ENCODE measurements around the gene SSBP1. TPM values are rescaled to one million over a fixed set of nuclear protein-coding genes. Genes with fewer than 3 reads are reported as not detected.

SSBP1 gene
- total and polyA plus RNA-seq, 2 donors (not counting 3 experiments of a cell fraction or from before 2014, with no cell fraction given), result 77.9 to 169 TPM

GRCh38 chr7:141752634-141753033 is 14.5 kb downstream of the SSBP1 start:
- H3K4me3 ChIP-seq (replicated peaks in 1 of 3; ENCODE audit: insufficient read depth in 1 of 3, low read depth in 1 of 3, low read length in 3 of 3), result no peak overlapping the region
- peaks cover 3% of the 10 kb centered on the region for H3K9me3 ChIP-seq (replicated peaks; ENCODE audit: control insufficient read depth, insufficient read depth, low read length)
- dilution Hi-C loops (cut with MboI; ENCODE audit: extremely low pct_ligation_motif_present, low sequenced_read_pairs) (no loop called here), intact Hi-C loops (cut with micrococcal nuclease) (loop anchor here (10.0 kb wide), 1 partner anchor 572 kb away; no protein-coding TSS in a partner anchor)
- TF ChIP-seq JUN (IDR thresholded peaks at IDR 0.05; ENCODE audit: borderline replicate concordance, insufficient read depth, insufficient read length, low read depth), result no peak
- no peak for TF ChIP-seq POLR2A (IDR thresholded peaks at IDR 0.05; ENCODE audit: low read depth, low read length)
- TF ChIP-seq MAX (IDR thresholded peaks at IDR 0.05; ENCODE audit: insufficient read depth, insufficient read length), result no peak
- TF ChIP-seq MYC (IDR thresholded peaks at IDR 0.05; ENCODE audit: low read depth, low read length), result no peak
- TF ChIP-seq FOS (IDR thresholded peaks at IDR 0.05; ENCODE audit: borderline replicate concordance, insufficient read depth, low read length), result no peak
- TF ChIP-seq CTCF (IDR thresholded peaks at IDR 0.05; ENCODE audit: extremely low read depth in 1 of 2, insufficient read depth in 1 of 2, low read depth in 1 of 2, low read length in 2 of 2), result no peak
- no peak for TF ChIP-seq EZH2 (IDR thresholded peaks at IDR 0.05; ENCODE audit: borderline replicate concordance, low read depth, low read length, severe bottlenecking)
- TF ChIP-seq POLR2AphosphoS5 (IDR thresholded peaks at IDR 0.05; ENCODE audit: insufficient read depth, low read depth, low read length), result no peak
- no peak for TF ChIP-seq GATA2 (IDR thresholded peaks at IDR 0.05; ENCODE audit: insufficient read depth, insufficient read length, low read depth, low read length)
- CTCF ChIA-PET, result no interaction called here
- H3K79me2 ChIP-seq (ENCODE audit: control insufficient read depth, insufficient read depth, low read length), result no peaks in the 10 kb centered on the region
- no TSS peak for BruUV-seq (replicated peaks)
- no peaks in the 10 kb centered on the region for H4K20me1 ChIP-seq (replicated peaks; ENCODE audit: control insufficient read depth, extremely low read depth, insufficient read depth, low read length)
- FAIRE-seq (no peak), DNase-seq (ENCODE audit: low read depth, low spot score) (no peak)
- no peak overlapping the region for H3K4me2 ChIP-seq (ENCODE audit: insufficient read depth, low read length)
- POLR2A ChIA-PET, result no interaction called here
- no peak overlapping the region for H2AFZ ChIP-seq (ENCODE audit: low read depth, low read length)
- H3K9ac ChIP-seq (replicated peaks; ENCODE audit: extremely low read depth, insufficient read depth, low read length), result no peak overlapping the region
- H3K4me1 ChIP-seq (ENCODE audit: control insufficient read depth, extremely low read depth, insufficient read depth, low read length), result no peaks in the 10 kb centered on the region
- no peaks in the 10 kb centered on the region for H3K9me1 ChIP-seq (replicated peaks; ENCODE audit: control insufficient read depth, extremely low read depth, insufficient read depth, low read length)
- no peak overlapping the region for H3K27ac ChIP-seq (ENCODE audit: insufficient read depth, low read depth, low read length)
- H3K27me3 ChIP-seq (ENCODE audit: control insufficient read depth in 2 of 2, insufficient read depth in 2 of 2, low read length in 2 of 2), result no peaks in the 10 kb centered on the region
- peaks cover 19 to 21% of the 10 kb centered on the region in 2 experiments for H3K36me3 ChIP-seq (ENCODE audit: control insufficient read depth in 2 of 2, extremely low read depth in 1 of 2, insufficient read depth in 2 of 2, low read length in 2 of 2)

Measured in endothelial cell of umbilical vein (primary cell).